ENCODE results near the gene WDFY4.

GRCh38 chr10:48910548-48910947 is 225.9 kb downstream of the WDFY4 start:
- TF ChIP-seq, protein P1, sequence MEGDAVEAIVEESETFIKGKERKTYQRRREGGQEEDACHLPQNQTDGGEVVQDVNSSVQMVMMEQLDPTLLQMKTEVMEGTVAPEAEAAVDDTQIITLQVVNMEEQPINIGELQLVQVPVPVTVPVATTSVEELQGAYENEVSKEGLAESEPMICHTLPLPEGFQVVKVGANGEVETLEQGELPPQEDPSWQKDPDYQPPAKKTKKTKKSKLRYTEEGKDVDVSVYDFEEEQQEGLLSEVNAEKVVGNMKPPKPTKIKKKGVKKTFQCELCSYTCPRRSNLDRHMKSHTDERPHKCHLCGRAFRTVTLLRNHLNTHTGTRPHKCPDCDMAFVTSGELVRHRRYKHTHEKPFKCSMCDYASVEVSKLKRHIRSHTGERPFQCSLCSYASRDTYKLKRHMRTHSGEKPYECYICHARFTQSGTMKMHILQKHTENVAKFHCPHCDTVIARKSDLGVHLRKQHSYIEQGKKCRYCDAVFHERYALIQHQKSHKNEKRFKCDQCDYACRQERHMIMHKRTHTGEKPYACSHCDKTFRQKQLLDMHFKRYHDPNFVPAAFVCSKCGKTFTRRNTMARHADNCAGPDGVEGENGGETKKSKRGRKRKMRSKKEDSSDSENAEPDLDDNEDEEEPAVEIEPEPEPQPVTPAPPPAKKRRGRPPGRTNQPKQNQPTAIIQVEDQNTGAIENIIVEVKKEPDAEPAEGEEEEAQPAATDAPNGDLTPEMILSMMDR (conservative IDR thresholded peaks at IDR 0.05; ENCODE audit: low read depth in 2 of 2), result no peak
- TF ChIP-seq, protein P2, sequence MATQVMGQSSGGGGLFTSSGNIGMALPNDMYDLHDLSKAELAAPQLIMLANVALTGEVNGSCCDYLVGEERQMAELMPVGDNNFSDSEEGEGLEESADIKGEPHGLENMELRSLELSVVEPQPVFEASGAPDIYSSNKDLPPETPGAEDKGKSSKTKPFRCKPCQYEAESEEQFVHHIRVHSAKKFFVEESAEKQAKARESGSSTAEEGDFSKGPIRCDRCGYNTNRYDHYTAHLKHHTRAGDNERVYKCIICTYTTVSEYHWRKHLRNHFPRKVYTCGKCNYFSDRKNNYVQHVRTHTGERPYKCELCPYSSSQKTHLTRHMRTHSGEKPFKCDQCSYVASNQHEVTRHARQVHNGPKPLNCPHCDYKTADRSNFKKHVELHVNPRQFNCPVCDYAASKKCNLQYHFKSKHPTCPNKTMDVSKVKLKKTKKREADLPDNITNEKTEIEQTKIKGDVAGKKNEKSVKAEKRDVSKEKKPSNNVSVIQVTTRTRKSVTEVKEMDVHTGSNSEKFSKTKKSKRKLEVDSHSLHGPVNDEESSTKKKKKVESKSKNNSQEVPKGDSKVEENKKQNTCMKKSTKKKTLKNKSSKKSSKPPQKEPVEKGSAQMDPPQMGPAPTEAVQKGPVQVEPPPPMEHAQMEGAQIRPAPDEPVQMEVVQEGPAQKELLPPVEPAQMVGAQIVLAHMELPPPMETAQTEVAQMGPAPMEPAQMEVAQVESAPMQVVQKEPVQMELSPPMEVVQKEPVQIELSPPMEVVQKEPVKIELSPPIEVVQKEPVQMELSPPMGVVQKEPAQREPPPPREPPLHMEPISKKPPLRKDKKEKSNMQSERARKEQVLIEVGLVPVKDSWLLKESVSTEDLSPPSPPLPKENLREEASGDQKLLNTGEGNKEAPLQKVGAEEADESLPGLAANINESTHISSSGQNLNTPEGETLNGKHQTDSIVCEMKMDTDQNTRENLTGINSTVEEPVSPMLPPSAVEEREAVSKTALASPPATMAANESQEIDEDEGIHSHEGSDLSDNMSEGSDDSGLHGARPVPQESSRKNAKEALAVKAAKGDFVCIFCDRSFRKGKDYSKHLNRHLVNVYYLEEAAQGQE (IDR thresholded peaks at IDR 0.05; ENCODE audit: unreplicated experiment), result no peak
- TF ChIP-seq POLR2AphosphoS5 (IDR thresholded peaks at IDR 0.05; ENCODE audit: low read depth) (no peak), EZH2 (IDR thresholded peaks at IDR 0.05; ENCODE audit: low read depth, unreplicated experiment) (no peak), EZH2phosphoT487 (IDR thresholded peaks at IDR 0.05; ENCODE audit: unreplicated experiment) (no peak), JUNB (IDR thresholded peaks at IDR 0.05; ENCODE audit: unreplicated experiment) (no peak), CREB1 (CRISPR knock-in tag; IDR thresholded peaks at IDR 0.05; ENCODE audit: low read depth) (no peak), ETS1 (IDR thresholded peaks at IDR 0.05) (no peak), ZNF331 (CRISPR knock-in tag; IDR thresholded peaks at IDR 0.05; ENCODE audit: low read depth) (no peak), STAT1 (IDR thresholded peaks at IDR 0.05; ENCODE audit: unreplicated experiment) (no peak)
